ENCODE data around the gene UGT1A3. TPM values are rescaled to one million over a fixed set of nuclear protein-coding genes. Genes with fewer than 3 reads are reported as not detected.
A peak's percentile ranks its signal among the peaks of the same experiment; 100 is the strongest.

Gene UGT1A3
- total and polyA plus RNA-seq, 8 donors, result not detected

GRCh38 chr2:233801357-233802131 is 72.7 kb downstream of the UGT1A3 start:
- intact Hi-C loops (cut with DNase I), result no loop called here
- H3K4me3 ChIP-seq, result no peak overlapping the region
- DNase-seq (no peak), ATAC-seq (no peak)
- no peak for TF ChIP-seq CTCF (IDR thresholded peaks at IDR 0.05)
- no peak overlapping the region for H3K27ac ChIP-seq
- no peaks in the 10 kb centered on the region for H3K27me3 ChIP-seq
- no peaks in the 10 kb centered on the region for H3K4me1 ChIP-seq
- no peaks in the 10 kb centered on the region for H3K9me3 ChIP-seq
- H3K36me3 ChIP-seq, result no peaks in the 10 kb centered on the region

GRCh38 chr2:233802132-233802815 is 73.4 kb downstream of the UGT1A3 start:
- no peak for ATAC-seq
- intact Hi-C loops (cut with DNase I), result no loop called here
- TF ChIP-seq CTCF (IDR thresholded peaks at IDR 0.05), result no peak
- no peak overlapping the region for H3K27ac ChIP-seq
- H3K4me3 ChIP-seq, result no peak overlapping the region
- DNase-seq, result no peak
- H3K9me3 ChIP-seq, result no peaks in the 10 kb centered on the region
- no peaks in the 10 kb centered on the region for H3K4me1 ChIP-seq
- no peaks in the 10 kb centered on the region for H3K36me3 ChIP-seq
- H3K27me3 ChIP-seq, result no peaks in the 10 kb centered on the region

- no peak for DNase-seq
- Histone ChIP-seq H3K4me1 (no peaks in the 10 kb centered on the region), H3K27ac (no peak overlapping the region), H3K36me3 (no peaks in the 10 kb centered on the region), H3K9me3 (no peaks in the 10 kb centered on the region), H3K27me3 (peaks cover 0 to 9% of the 10 kb centered on the region in 2 donors), H3K4me3 (no peak overlapping the region)
- TF ChIP-seq CTCF (IDR thresholded peaks at IDR 0.05), result no peak
- intact Hi-C loops (cut with DNase I), result no loop called here
- no peak for ATAC-seq
These were observed 74.6 kb downstream of the UGT1A3 start for GRCh38 chr2:233803292-233803911.

- peaks cover 0 to 15% of the 10 kb centered on the region in 2 donors for H3K27me3 ChIP-seq
- no peak overlapping the region for H3K27ac ChIP-seq
- no peaks in the 10 kb centered on the region for H3K4me1 ChIP-seq
- H3K36me3 ChIP-seq, result no peaks in the 10 kb centered on the region
- DNase-seq, result peak in 1 of 4 donors; percentile 25
- no peaks in the 10 kb centered on the region for H3K9me3 ChIP-seq
- intact Hi-C loops (cut with DNase I), result no loop called here
- no peak for ATAC-seq
- no peak overlapping the region for H3K4me3 ChIP-seq
- no peak for TF ChIP-seq CTCF (IDR thresholded peaks at IDR 0.05)
These were observed 75.2 kb downstream of the UGT1A3 start for GRCh38 chr2:233803994-233804393.
